Lung (tissue), 12 donors: Measurements from ENCODE around the gene ACE2. TPM values are rescaled to one million over a fixed set of nuclear protein-coding genes. Genes with fewer than 3 reads are reported as not detected.

Experiments used
- ATAC-seq: fragments of 200-7000 bp; cut with Tn5 transposase; one replicate; pipeline ENCODE4 v1.9.1; 2020; ENCODE audit warnings: moderate number of reproducible peaks; ENCODE audit not compliant: insufficient read depth, low FRiP score
- DNase-seq, 3 donors: peaks; one replicate each; pipeline ENCODE4 v3.0.0-alpha.2; 2013 to 2017
- H3K27ac ChIP-seq, 2 donors: one replicate each; pipeline ENCODE4 v1.5.1; 2013; ENCODE audit warnings: mild to moderate bottlenecking in 2 of 2, moderate library complexity in 2 of 2, control low read depth in 1 of 2, inconsistent platforms in 1 of 2, low read depth in 1 of 2, low read length in 1 of 2
- H3K27me3 ChIP-seq, 3 donors: one replicate each; pipeline ENCODE4 v1.5.1; 2013; ENCODE audit warnings: low read length in 2 of 3; ENCODE audit not compliant: control insufficient read depth in 3 of 3, insufficient read depth in 3 of 3
- H3K36me3 ChIP-seq, 4 donors: one replicate each; pipeline ENCODE4 v1.5.1; 2013; ENCODE audit warnings: low read length in 4 of 4, mild to moderate bottlenecking in 1 of 4, moderate library complexity in 1 of 4; ENCODE audit not compliant: control insufficient read depth in 4 of 4, insufficient read depth in 4 of 4
- H3K4me1 ChIP-seq, 5 donors: one replicate each; pipeline ENCODE4 v1.5.1; 2013; ENCODE audit warnings: low read length in 5 of 5, mild to moderate bottlenecking in 2 of 5, moderate library complexity in 1 of 5; ENCODE audit not compliant: control insufficient read depth in 5 of 5, insufficient read depth in 5 of 5
- H3K4me3 ChIP-seq: one replicate; pipeline ENCODE4 v1.5.1; 2013; ENCODE audit warnings: mild to moderate bottlenecking, control low read depth, moderate library complexity
- H3K9ac ChIP-seq, 2 donors: one replicate each; pipeline ENCODE4 v1.5.1; 2013; ENCODE audit warnings: low read length in 2 of 2, control low read depth in 1 of 2; ENCODE audit not compliant: insufficient read depth in 1 of 2
- H3K9me3 ChIP-seq, 4 donors: one replicate each; pipeline ENCODE4 v1.5.1; 2013; ENCODE audit warnings: low read length in 3 of 4, mild to moderate bottlenecking in 1 of 4, moderate library complexity in 1 of 4; ENCODE audit not compliant: control insufficient read depth in 4 of 4, insufficient read depth in 3 of 4
- CTCF ChIP-seq: IDR thresholded peaks from 2 replicates; pipeline ENCODE4 v1.5.1; 2012; ENCODE audit warnings: mild to moderate bottlenecking; ENCODE audit errors: control extremely low read depth, extremely low read depth
- WGBS, 2 donors: extraction: QIAGEN DNeasy Blood & Tissue Kit; methylation state at CpG; one replicate each; pipeline ENCODE4 v1.1.7; 2013; 5-methylcytosine and 5-hydroxymethylcytosine counted together
- polyA plus RNA-seq, 2 donors: library from polyadenylated mRNA; stranded (reverse); fragments of 200-250 nt; gene quantifications; one replicate each; pipeline ENCODE4 v1.2.1, GENCODE V29; 2013
- total RNA-seq, 2 donors: library from RNA; depleted of rRNA in 1 of 2; stranded (reverse); fragments of >200 nt in 1 of 2; gene quantifications; one replicate each; pipeline ENCODE4 v1.2.1, GENCODE V29; 2014 to 2021
- donor health status: control.
- donor health status: control.
- donor health status: Bipolar disorder and iron deficiency.
- donor health status: healthy.
- donor health status: DM: yes; HTN: yes; CAD: no.

The ACE2 gene
- total and polyA plus RNA-seq, 4 donors = 0.53 to 8.1 (median 5.5) TPM

DNA sequence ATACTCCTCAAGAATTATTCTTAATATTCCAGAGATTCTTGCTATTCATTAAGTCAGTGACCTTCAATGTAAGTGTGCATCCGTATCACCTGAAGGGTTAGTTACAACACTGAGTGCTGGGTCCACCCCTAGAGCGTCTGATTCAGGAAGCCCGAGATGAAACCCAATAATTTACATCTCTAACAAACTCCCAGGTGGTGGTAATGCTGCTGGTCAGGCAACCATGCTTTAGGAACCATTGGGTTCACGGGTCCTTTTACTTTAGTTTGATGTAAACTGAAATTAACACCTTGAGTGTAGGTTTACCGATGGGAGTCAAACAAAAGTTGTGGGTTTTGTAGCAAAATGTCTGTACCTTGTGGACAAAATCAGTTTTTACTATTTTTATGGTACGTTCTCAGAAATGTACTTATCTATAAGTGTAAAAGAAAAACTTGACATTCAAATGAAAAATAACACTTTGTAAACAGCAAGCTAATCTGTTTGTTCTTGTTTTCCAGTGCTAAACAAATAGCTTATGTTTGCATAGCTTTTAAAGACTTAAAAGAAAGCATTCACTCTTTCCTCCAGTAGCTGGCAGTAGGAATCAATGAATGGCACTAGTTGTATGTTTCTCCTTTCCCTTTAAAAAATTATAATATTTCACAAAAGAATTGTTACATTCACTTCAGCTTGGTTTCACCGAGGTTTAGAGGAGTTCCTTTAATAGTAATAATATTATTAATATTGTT, 32.7 kb downstream of the ACE2 start:
- H3K4me3 ChIP-seq = no peak overlapping the region
- H3K9me3 ChIP-seq = no peaks in the 10 kb centered on the region
- H3K27ac ChIP-seq = no peak overlapping the region
- no peak for TF ChIP-seq CTCF
- DNase-seq (peak in 2 of 3 donors; percentile 44 to 62), ATAC-seq (no peak)
- peaks cover 2 to 52% (median 27%) of the 10 kb centered on the region in 3 donors for H3K27me3 ChIP-seq
- no peaks in the 10 kb centered on the region for H3K36me3 ChIP-seq
- H3K9ac ChIP-seq = no peak overlapping the region
- no peaks in the 10 kb centered on the region for H3K4me1 ChIP-seq
- 43 to 64% methylated on average over 7 of the region's 7 CpGs for WGBS, 2 donors

DNA sequence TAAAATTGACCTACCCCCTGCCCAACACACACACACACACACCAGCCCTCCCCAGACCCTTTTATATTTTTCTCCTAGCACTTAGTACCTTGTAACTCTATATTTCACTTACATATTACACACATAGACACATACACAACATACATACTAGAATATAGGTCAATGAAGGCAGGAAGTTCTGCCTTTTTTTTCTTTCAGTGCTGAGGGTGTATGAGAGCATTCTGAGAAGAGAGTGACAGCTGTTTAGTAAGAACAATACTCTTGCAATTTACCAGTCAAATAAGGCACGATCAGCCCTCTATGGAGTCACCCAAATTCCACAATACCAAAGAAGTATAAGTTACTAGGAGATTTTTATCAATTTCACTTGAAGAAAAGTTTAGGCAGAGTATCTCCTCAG, 33.5 kb downstream of the ACE2 start:
- Histone ChIP-seq H3K27ac (no peak overlapping the region), H3K9ac (no peak overlapping the region), H3K9me3 (no peaks in the 10 kb centered on the region), H3K27me3 (peaks cover 2 to 45% (median 23%) of the 10 kb centered on the region in 3 donors), H3K36me3 (no peaks in the 10 kb centered on the region), H3K4me1 (no peaks in the 10 kb centered on the region), H3K4me3 (no peak overlapping the region)
- no peak for ATAC-seq
- 55 to 76% methylated on average over 1 of the region's 1 CpG for WGBS, 2 donors
- no peak for TF ChIP-seq CTCF
- no peak for DNase-seq

DNA sequence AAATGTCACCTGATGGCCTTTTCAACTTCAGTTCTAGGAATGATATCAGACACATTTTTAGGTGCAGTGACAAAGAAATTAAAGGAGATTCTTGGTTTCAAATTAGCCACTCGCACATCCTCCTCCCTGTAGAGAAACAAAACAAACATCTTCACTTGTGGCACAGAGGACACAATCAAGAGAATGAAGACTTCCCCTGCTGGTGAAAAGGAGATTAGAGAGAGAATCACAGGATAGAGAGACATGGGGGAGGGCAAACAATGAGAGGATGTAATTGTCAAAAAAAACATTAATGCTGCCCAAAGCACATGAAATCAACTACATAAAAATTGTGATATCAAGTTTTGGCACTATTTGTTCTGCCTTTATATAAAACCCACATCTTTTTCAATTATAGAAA, 34.5 kb downstream of the ACE2 start:
- Histone ChIP-seq H3K27ac (no peak overlapping the region), H3K36me3 (no peaks in the 10 kb centered on the region), H3K9ac (no peak overlapping the region), H3K27me3 (peaks cover 1 to 44% (median 21%) of the 10 kb centered on the region in 3 donors), H3K4me1 (no peaks in the 10 kb centered on the region), H3K4me3 (no peak overlapping the region), H3K9me3 (no peaks in the 10 kb centered on the region)
- WGBS, 2 donors = 47 to 85% methylated on average over 1 of the region's 1 CpG
- no peak for DNase-seq
- no peak for ATAC-seq
- no peak for TF ChIP-seq CTCF
